Neural crest cell (in vitro differentiated cells): ENCODE results near the gene GEN1. TPM values are rescaled to one million over a fixed set of nuclear protein-coding genes. Genes with fewer than 3 reads are reported as not detected.

Source experiments
- DNase-seq: peaks from one replicate; pipeline ENCODE4 v3.0.0; 2021; ENCODE audit warnings: low read depth, mixed read lengths, low spot score
- H3K27ac Mint-ChIP-seq: one replicate; pipeline ENCODE4 v1.8.0; 2021; ENCODE audit warnings: mild to moderate bottlenecking, mixed read lengths; ENCODE audit not compliant: unreplicated experiment
- H3K27me3 Mint-ChIP-seq: 2 replicates; pipeline ENCODE4 v1.8.0; 2021; ENCODE audit warnings: low read depth, mild to moderate bottlenecking, mixed read lengths
- H3K36me3 Mint-ChIP-seq: 2 replicates; pipeline ENCODE4 v1.8.0; 2021; ENCODE audit warnings: low read depth, mild to moderate bottlenecking, mixed read lengths
- H3K4me1 Mint-ChIP-seq: 2 replicates; pipeline ENCODE4 v1.8.0; 2021; ENCODE audit warnings: mixed read lengths
- H3K4me3 Mint-ChIP-seq: one replicate; pipeline ENCODE4 v1.8.0; 2021; ENCODE audit warnings: mild to moderate bottlenecking, mixed read lengths
- H3K9me3 Mint-ChIP-seq: 2 replicates; pipeline ENCODE4 v1.8.0; 2021; ENCODE audit warnings: mixed read lengths
- CTCF ChIP-seq: fragments of 200-600 bp; sonication (generic); conservative IDR thresholded peaks from 2 replicates; pipeline ENCODE4 v1.5.0; 2021; ENCODE audit warnings: antibody characterized with exemption, mild to moderate bottlenecking
- total RNA-seq: library from RNA; stranded (reverse); gene quantifications from 2 replicates; pipeline ENCODE4 v1.2.1, GENCODE V29; 2021

GEN1 gene
- total RNA-seq, 1 donor from 2014 or later, result 29.7 TPM

GRCh38 chr2:17762451-17762850 is 8.5 kb downstream of the GEN1 start:
- Mint-ChIP-seq H3K27ac (no peak overlapping the region), H3K27me3 (no peaks in the 10 kb centered on the region), H3K36me3 (no peaks in the 10 kb centered on the region), H3K9me3 (no peaks in the 10 kb centered on the region), H3K4me1 (peaks cover 4% of the 10 kb centered on the region), H3K4me3 (no peak overlapping the region)
- no peak for TF ChIP-seq CTCF
- no peak for DNase-seq

- no peak overlapping the region for H3K4me3 Mint-ChIP-seq
- H3K36me3 Mint-ChIP-seq, result no peaks in the 10 kb centered on the region
- no peaks in the 10 kb centered on the region for H3K9me3 Mint-ChIP-seq
- no peaks in the 10 kb centered on the region for H3K27me3 Mint-ChIP-seq
- no peak overlapping the region for H3K27ac Mint-ChIP-seq
- DNase-seq, result no peak
- H3K4me1 Mint-ChIP-seq, result peaks cover 4% of the 10 kb centered on the region
- TF ChIP-seq CTCF, result no peak
Measured at GRCh38 chr2:17763641-17764333, 9.8 kb downstream of the GEN1 start.

GRCh38 chr2:17765398-17765797 is 11.5 kb downstream of the GEN1 start:
- Mint-ChIP-seq H3K36me3 (no peaks in the 10 kb centered on the region), H3K9me3 (no peaks in the 10 kb centered on the region), H3K27me3 (no peaks in the 10 kb centered on the region), H3K4me3 (no peak overlapping the region), H3K27ac (no peak overlapping the region), H3K4me1 (no peaks in the 10 kb centered on the region)
- TF ChIP-seq CTCF, result no peak
- DNase-seq, result no peak

- Mint-ChIP-seq H3K27me3 (no peaks in the 10 kb centered on the region), H3K36me3 (peaks cover 2% of the 10 kb centered on the region), H3K27ac (no peak overlapping the region), H3K4me1 (no peaks in the 10 kb centered on the region), H3K9me3 (no peaks in the 10 kb centered on the region), H3K4me3 (no peak overlapping the region)
- no peak for TF ChIP-seq CTCF
- DNase-seq, result no peak
Measured at GRCh38 chr2:17768894-17769293, 15.0 kb downstream of the GEN1 start.

- H3K27ac Mint-ChIP-seq, result no peak overlapping the region
- DNase-seq, result no peak
- no peaks in the 10 kb centered on the region for H3K27me3 Mint-ChIP-seq
- H3K9me3 Mint-ChIP-seq, result no peaks in the 10 kb centered on the region
- no peak overlapping the region for H3K4me3 Mint-ChIP-seq
- TF ChIP-seq CTCF, result no peak
- H3K4me1 Mint-ChIP-seq, result no peaks in the 10 kb centered on the region
- peaks cover 5% of the 10 kb centered on the region for H3K36me3 Mint-ChIP-seq
Measured at GRCh38 chr2:17771956-17772355, 18.0 kb downstream of the GEN1 start.
